ENCODE data around the gene KLHL29. TPM values are rescaled to one million over a fixed set of nuclear protein-coding genes. Genes with fewer than 3 reads are reported as not detected.

The KLHL29 gene
- total RNA-seq, 1 experiment from 2014 or later, result 2.4 TPM

- Histone ChIP-seq H3K4me1 (ENCODE audit: insufficient read depth, low read length) (no peaks in the 10 kb centered on the region), H4K91ac (ENCODE audit: insufficient read length, low read depth, low read length) (no peak overlapping the region), H4K8ac (replicated peaks; ENCODE audit: insufficient read length, low read depth, low read length) (no peak overlapping the region), H3K23ac (ENCODE audit: insufficient read length, low read depth, low read length) (no peak overlapping the region), H2AK5ac (ENCODE audit: insufficient read length, low read length) (no peak overlapping the region), H3K27ac (ENCODE audit: insufficient read length, low read depth, low read length) (no peak overlapping the region), H3K79me1 (ENCODE audit: insufficient read depth, low read depth, low read length, poor library complexity, severe bottlenecking) (no peaks in the 10 kb centered on the region), H3T11ph (ENCODE audit: low read length) (no peak overlapping the region), H3K14ac (ENCODE audit: insufficient read depth, low read length) (no peak overlapping the region), H4K5ac (ENCODE audit: insufficient read length, low read depth, low read length) (no peak overlapping the region), H3K27me3 (ENCODE audit: insufficient read depth, low read length) (0 out of 2 replicates have a peak, but pooled peaks cover 3% of the 10 kb centered on the region), H3K56ac (ENCODE audit: insufficient read length, low read depth, low read length) (no peak overlapping the region), H3K79me2 (ENCODE audit: insufficient read depth, low read length) (no peaks in the 10 kb centered on the region), H2BK120ac (ENCODE audit: low read depth, low read length, poor library complexity, severe bottlenecking) (no peak overlapping the region), H3K4ac (ENCODE audit: low read depth, low read length) (no peak overlapping the region), H2BK5ac (ENCODE audit: insufficient read length, low read length) (no peak overlapping the region), H2AFZ (ENCODE audit: low read length) (no peak overlapping the region), H3K4me2 (ENCODE audit: insufficient read depth, insufficient read length, low read length) (no peak overlapping the region), H3K18ac (ENCODE audit: insufficient read length, low read depth, low read length) (no peak overlapping the region), H3K9me3 (ENCODE audit: control insufficient read depth, low read depth, low read length) (no peaks in the 10 kb centered on the region), H4K20me1 (ENCODE audit: control insufficient read depth, insufficient read depth, insufficient read length) (no peaks in the 10 kb centered on the region), H3K9ac (ENCODE audit: extremely low read depth, insufficient read length, low read length) (no peak overlapping the region), H2BK20ac (ENCODE audit: low read depth, low read length, poor library complexity, severe bottlenecking) (no peak overlapping the region), H3K23me2 (ENCODE audit: insufficient read length, low read depth, low read length, poor library complexity, severe bottlenecking) (no peaks in the 10 kb centered on the region), H2BK15ac (ENCODE audit: low read depth, low read length) (no peak overlapping the region), H2BK12ac (ENCODE audit: insufficient read length, low read depth, low read length) (no peak overlapping the region)
- Mint-ChIP-seq H3K4me1 (peaks cover 14 to 20% of the 10 kb centered on the region in 2 experiments), H3K36me3 (ENCODE audit: insufficient read depth in 1 of 3, low read depth in 3 of 3) (no peaks in the 10 kb centered on the region), H3K27me3 (ENCODE audit: low read depth) (peaks cover 21% of the 10 kb centered on the region), H3K27ac (no peak overlapping the region), H3K9me3 (no peaks in the 10 kb centered on the region), H3K4me3 (no peak overlapping the region)
- no CpG with 5 or more reads among the region's 8 CpGs for WGBS (ENCODE audit: extremely low coverage, insufficient read length, low lambda C conversion rate)
- no peak for TF ChIP-seq CTCF (conservative IDR thresholded peaks at IDR 0.05)
- no peak for DNase-seq
These were observed 8.7 kb downstream of the KLHL29 start for GRCh38 chr2:23393722-23394121.
